GM12878 (cell line): ENCODE measurements around the gene ANK2. TPM values are rescaled to one million over a fixed set of nuclear protein-coding genes. Genes with fewer than 3 reads are reported as not detected.

Source experiments
- ATAC-seq: fragments of 200-7000 bp; cut with Tn5 transposase; 3 replicates; pipeline ENCODE4 v1.9.1; 2020; ENCODE audit warnings: mild to moderate bottlenecking, moderate library complexity
- BruUV-seq: library from RNA; stranded (reverse); fragments of 400-500 nt; replicated peaks from 2 replicates; lab custom pipeline; 2021; lab: Mats Ljungman, UMichigan
- CTCF ChIA-PET: fragments of 300-600 bp; sonication (Branson Sonifier 250); formaldehyde crosslinking; extraction: SDS; loops from one replicate; lab custom pipeline; 2021; ENCODE audit warnings: inconsistent platforms; lab: Yijun Ruan, JAX
- POLR2A ChIA-PET: fragments of 350-600 bp; formaldehyde crosslinking; extraction: SDS; loops from one replicate; lab custom pipeline; 2021; ENCODE audit warnings: inconsistent platforms; lab: Charles Lee
- RAD21 ChIA-PET: fragments of 300-600 bp; sonication (Branson Sonifier 250); formaldehyde crosslinking; loops from one replicate; lab custom pipeline; 2023; ENCODE audit warnings: antibody characterized with exemption; ENCODE audit not compliant: unreplicated experiment; lab: Charles Lee
- SMC1A ChIA-PET: fragments of 300-600 bp; sonication (Branson Sonifier 250); formaldehyde crosslinking; loops from one replicate; lab custom pipeline; 2023; ENCODE audit not compliant: unreplicated experiment, uncharacterized antibody; lab: Charles Lee
- DNase-seq: peaks from one replicate; pipeline ENCODE4 v3.0.0-alpha.2; 2011; ENCODE audit warnings: low read depth, low spot score
- FAIRE-seq: peaks from 3 replicates; lab custom pipeline; 2011; peaks lifted over from hg19 to GRCh38; lab: Jason Lieb, UNC
- H2AFZ ChIP-seq: 2 replicates; pipeline ENCODE4 v1.6.0; 2011; ENCODE audit warnings: low read depth, low read length, control low read depth; ENCODE audit not compliant: control insufficient read depth
- H3K27ac ChIP-seq: 2 replicates; pipeline ENCODE4 v1.5.1; 2011; ENCODE audit warnings: control low read depth; ENCODE audit not compliant: control insufficient read depth, insufficient read depth
- H3K27me3 ChIP-seq, 2 experiments: replicated peaks in 1 of 2; 2 replicates each; pipeline versions ENCODE4 v1.6.0 to v1.6.1; 2011; ENCODE audit warnings: low read length in 1 of 2; ENCODE audit not compliant: control insufficient read depth in 2 of 2, insufficient read depth in 2 of 2
- H3K36me3 ChIP-seq, 2 experiments: 2 replicates each; pipeline ENCODE4 v1.5.1; 2011; ENCODE audit warnings: low read length in 1 of 2; ENCODE audit not compliant: control insufficient read depth in 2 of 2, insufficient read depth in 2 of 2
- H3K4me1 ChIP-seq: 2 replicates; pipeline ENCODE4 v1.6.1; 2011; ENCODE audit warnings: mild to moderate bottlenecking, low read length, moderate library complexity, mixed read lengths; ENCODE audit not compliant: control insufficient read depth, insufficient read depth
- H3K4me2 ChIP-seq: 2 replicates; pipeline ENCODE4 v1.6.0; 2011; ENCODE audit warnings: control low read depth; ENCODE audit not compliant: control insufficient read depth, insufficient read depth
- H3K4me3 ChIP-seq: fragments of 200-600 bp; sonication (generic); 2 replicates; pipeline ENCODE4 v1.5.1; 2016
- H3K79me2 ChIP-seq: 2 replicates; pipeline ENCODE4 v1.6.0; 2011; ENCODE audit warnings: low read length; ENCODE audit not compliant: control insufficient read depth, insufficient read depth
- H3K9ac ChIP-seq: 2 replicates; pipeline ENCODE4 v1.8.0; 2011; ENCODE audit warnings: low read length, control low read depth, mixed read lengths; ENCODE audit not compliant: control insufficient read depth, insufficient read depth
- H3K9me3 ChIP-seq: replicated peaks from 3 replicates; pipeline ENCODE4 v1.5.1; 2011; ENCODE audit warnings: mild to moderate bottlenecking, low read length; ENCODE audit not compliant: control insufficient read depth, insufficient read depth
- H4K20me1 ChIP-seq: 2 replicates; pipeline ENCODE4 v1.6.0; 2011; ENCODE audit not compliant: control insufficient read depth, insufficient read depth
- KDM1A ChIP-seq: fragments of 200-600 bp; sonication (generic); IDR thresholded peaks from 2 replicates; pipeline ENCODE4 v1.6.1; 2016; ENCODE audit warnings: borderline replicate concordance
- MYC ChIP-seq: IDR thresholded peaks from 2 replicates; pipeline ENCODE4 v1.6.1; 2011; ENCODE audit warnings: mild to moderate bottlenecking, low read length, moderate library complexity, inconsistent platforms; ENCODE audit not compliant: insufficient read depth, insufficient replicate concordance, insufficient read length, severe bottlenecking
- NBN ChIP-seq: fragments of 450-650 bp; IDR thresholded peaks from 2 replicates; pipeline ENCODE4 v1.6.1; 2016
- NFYB ChIP-seq: IDR thresholded peaks from 2 replicates; pipeline ENCODE4 v1.6.1; 2011; ENCODE audit warnings: low read depth, mild to moderate bottlenecking, low read length, improper control_type of control experiment, moderate library complexity; ENCODE audit not compliant: insufficient read depth
- SMARCA5 ChIP-seq: fragments of 450-650 bp; IDR thresholded peaks from 2 replicates; pipeline ENCODE4 v1.6.1; 2017; ENCODE audit warnings: mild to moderate bottlenecking
- SPI1 ChIP-seq: IDR thresholded peaks from 2 replicates; pipeline ENCODE4 v1.6.1; 2011; ENCODE audit warnings: low read depth, mild to moderate bottlenecking, low read length, moderate library complexity, borderline replicate concordance; ENCODE audit not compliant: insufficient read depth
- STAT1 ChIP-seq: fragments of 450-650 bp; conservative IDR thresholded peaks from 2 replicates; pipeline ENCODE4 v1.6.1; 2014; ENCODE audit warnings: antibody characterized with exemption, mild to moderate bottlenecking
- TAF1 ChIP-seq: IDR thresholded peaks from 2 replicates; pipeline ENCODE4 v1.6.1; 2011; ENCODE audit warnings: mild to moderate bottlenecking, low read depth, low read length, borderline replicate concordance
- USF2 ChIP-seq: IDR thresholded peaks from 2 replicates; pipeline ENCODE4 v1.6.1; 2011; ENCODE audit warnings: low read depth, low read length, improper control_type of control experiment, borderline replicate concordance
- ZBED1 ChIP-seq: IDR thresholded peaks from 2 replicates; pipeline ENCODE4 v1.6.1; 2016; ENCODE audit warnings: borderline replicate concordance
- ZNF592 ChIP-seq: fragments of 450-650 bp; IDR thresholded peaks from 2 replicates; pipeline ENCODE4 v1.6.1; 2017; ENCODE audit warnings: mild to moderate bottlenecking, moderate library complexity
- WGBS: methylation state at CpG from one replicate; pipeline ENCODE4 v1.1.6; 2016; ENCODE audit warnings: low lambda C conversion rate; ENCODE audit not compliant: insufficient replicate concordance, insufficient coverage; ENCODE audit errors: missing lambda C conversion rate; 5-methylcytosine and 5-hydroxymethylcytosine counted together
- in situ Hi-C: fragments of 300-500 bp; cut with MboI; formaldehyde crosslinking; loops from 9 replicates; pipeline ENCODE4 v1.14.3; 2018; ENCODE audit warnings: mixed read lengths
- intact Hi-C: fragments of 100-400 bp; cut with micrococcal nuclease; formaldehyde crosslinking; loops from one replicate; pipeline ENCODE4 v1.14.2; 2022; ENCODE audit not compliant: unreplicated experiment
- polyA plus RNA-seq, 11 experiments: library from polyadenylated mRNA; depleted of rRNA in 4 of 11; unstranded in 6 of 11; stranded (reverse) in 5 of 11; fragments of >200 nt; fragmentation: Nextera tagmentation in 4 of 11; fragmentation: Illumina TruSeq in 1 of 11; extraction: Ambion mirVana in 4 of 11; extraction: Trizol in 1 of 11; gene quantifications; 1 replicate in 1 of 11; 2 replicates in 10 of 11; pipeline versions ENCODE4 v1.2.1 to v1.2.3, GENCODE V29; 2011 to 2016; ENCODE audit warnings: inconsistent platforms in 2 of 11, missing spikeins in 2 of 11, low read depth in 1 of 11
- total RNA-seq, 4 experiments: library from RNA; depleted of rRNA in 3 of 4; stranded (reverse); fragments of >200 nt in 3 of 4; fragmentation: Illumina TruSeq in 1 of 4; extraction: Trizol in 1 of 4; gene quantifications; 2 replicates each; pipeline versions ENCODE4 v1.2.1 to v1.2.3, GENCODE V29; 2013 to 2021
- TF ChIP-seq, protein P1 (sequence below): IDR thresholded peaks from 2 replicates; pipeline ENCODE4 v1.6.1; 2012; ENCODE audit warnings: low read depth, low read length, improper control_type of control experiment
- TF ChIP-seq, protein P2 (sequence below): IDR thresholded peaks from 2 replicates; pipeline ENCODE4 v1.6.1; 2012; ENCODE audit warnings: mild to moderate bottlenecking, low read depth, low read length

ANK2 gene
- total and polyA plus RNA-seq, 10 of the 15 experiments (the other 5 are each of a cell fraction or from before 2014, with no cell fraction given), result 1.6 to 13.0 (median 4.1) TPM

GRCh38 chr4:113073451-113074005 lies 24.1 kb downstream of the ANK2 start (continued):
- TF ChIP-seq KDM1A (no peak), TAF1 (no peak), USF2 (no peak), NFYB (no peak), ZBED1 (no peak)

DNA sequence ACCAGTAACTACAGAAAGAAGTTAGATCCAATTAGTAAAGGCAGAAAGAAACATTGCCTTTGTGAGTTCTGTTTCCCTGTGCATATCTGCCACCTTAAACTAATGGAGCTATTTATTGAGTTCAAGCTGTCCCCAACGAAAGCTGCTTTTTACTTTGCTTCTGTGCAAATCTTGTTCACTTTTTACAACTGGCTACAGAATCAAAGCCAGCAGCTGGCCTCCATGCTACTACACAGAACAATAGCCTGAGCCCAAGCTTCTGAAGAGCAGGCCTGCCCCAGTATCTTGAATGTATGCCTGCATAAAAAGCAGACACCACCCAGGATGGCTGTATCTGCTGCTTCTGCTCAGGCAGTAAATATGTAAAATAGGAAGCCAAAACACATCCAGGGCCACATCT lies 28.1 kb downstream of the ANK2 start:
- Histone ChIP-seq H3K36me3 (no peaks in the 10 kb centered on the region), H3K9ac (no peak overlapping the region), H3K4me1 (no peaks in the 10 kb centered on the region), H4K20me1 (no peaks in the 10 kb centered on the region), H3K4me2 (no peak overlapping the region), H3K27me3 (no peaks in the 10 kb centered on the region), H3K4me3 (no peak overlapping the region), H2AFZ (no peak overlapping the region), H3K27ac (no peak overlapping the region), H3K79me2 (no peaks in the 10 kb centered on the region), H3K9me3 (no peaks in the 10 kb centered on the region)
- no peak for DNase-seq
- intact Hi-C loops (no loop called here), in situ Hi-C loops (no loop called here)
- no peak for ATAC-seq
- ChIA-PET POLR2A (no interaction called here), SMC1A (interaction anchor here (1.0 to 1.3 kb wide), 2 partner anchors 13 to 17 kb away, joined by 3 read pairs; no protein-coding TSS in a partner anchor), CTCF (interaction anchor here (1.3 to 1.6 kb wide), 3 partner anchors 17 to 126 kb away, joined by 3 to 4 read pairs (median 3); no protein-coding TSS in a partner anchor), RAD21 (no interaction called here)
- no TSS peak for BruUV-seq
- no peak for FAIRE-seq
- WGBS, result 44% methylated on average over 1 of the region's 1 CpG
- TF ChIP-seq KDM1A (no peak), NBN (no peak), STAT1 (no peak), MYC (no peak), ZNF592 (no peak), SMARCA5 (no peak), SPI1 (no peak)
- TF ChIP-seq, protein P1, sequence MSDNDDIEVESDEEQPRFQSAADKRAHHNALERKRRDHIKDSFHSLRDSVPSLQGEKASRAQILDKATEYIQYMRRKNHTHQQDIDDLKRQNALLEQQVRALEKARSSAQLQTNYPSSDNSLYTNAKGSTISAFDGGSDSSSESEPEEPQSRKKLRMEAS, result no peak
- TF ChIP-seq, protein P2, sequence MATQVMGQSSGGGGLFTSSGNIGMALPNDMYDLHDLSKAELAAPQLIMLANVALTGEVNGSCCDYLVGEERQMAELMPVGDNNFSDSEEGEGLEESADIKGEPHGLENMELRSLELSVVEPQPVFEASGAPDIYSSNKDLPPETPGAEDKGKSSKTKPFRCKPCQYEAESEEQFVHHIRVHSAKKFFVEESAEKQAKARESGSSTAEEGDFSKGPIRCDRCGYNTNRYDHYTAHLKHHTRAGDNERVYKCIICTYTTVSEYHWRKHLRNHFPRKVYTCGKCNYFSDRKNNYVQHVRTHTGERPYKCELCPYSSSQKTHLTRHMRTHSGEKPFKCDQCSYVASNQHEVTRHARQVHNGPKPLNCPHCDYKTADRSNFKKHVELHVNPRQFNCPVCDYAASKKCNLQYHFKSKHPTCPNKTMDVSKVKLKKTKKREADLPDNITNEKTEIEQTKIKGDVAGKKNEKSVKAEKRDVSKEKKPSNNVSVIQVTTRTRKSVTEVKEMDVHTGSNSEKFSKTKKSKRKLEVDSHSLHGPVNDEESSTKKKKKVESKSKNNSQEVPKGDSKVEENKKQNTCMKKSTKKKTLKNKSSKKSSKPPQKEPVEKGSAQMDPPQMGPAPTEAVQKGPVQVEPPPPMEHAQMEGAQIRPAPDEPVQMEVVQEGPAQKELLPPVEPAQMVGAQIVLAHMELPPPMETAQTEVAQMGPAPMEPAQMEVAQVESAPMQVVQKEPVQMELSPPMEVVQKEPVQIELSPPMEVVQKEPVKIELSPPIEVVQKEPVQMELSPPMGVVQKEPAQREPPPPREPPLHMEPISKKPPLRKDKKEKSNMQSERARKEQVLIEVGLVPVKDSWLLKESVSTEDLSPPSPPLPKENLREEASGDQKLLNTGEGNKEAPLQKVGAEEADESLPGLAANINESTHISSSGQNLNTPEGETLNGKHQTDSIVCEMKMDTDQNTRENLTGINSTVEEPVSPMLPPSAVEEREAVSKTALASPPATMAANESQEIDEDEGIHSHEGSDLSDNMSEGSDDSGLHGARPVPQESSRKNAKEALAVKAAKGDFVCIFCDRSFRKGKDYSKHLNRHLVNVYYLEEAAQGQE, result no peak
